GM18499 (cell line): ENCODE results near the gene GSPT2.
"Not testable (repeated sequence)": the region's sequence is repeated elsewhere in the genome, so short reads cannot be mapped to it uniquely, and the experiment has no call there.

Source experiments
- ATAC-seq: cut with Tn5 transposase; IDR thresholded peaks from one replicate; pipeline ENCODE4 v1.9.1; 2021; ENCODE audit warnings: moderate number of reproducible peaks; ENCODE audit not compliant: insufficient read depth, unreplicated experiment

Gene GSPT2

DNA sequence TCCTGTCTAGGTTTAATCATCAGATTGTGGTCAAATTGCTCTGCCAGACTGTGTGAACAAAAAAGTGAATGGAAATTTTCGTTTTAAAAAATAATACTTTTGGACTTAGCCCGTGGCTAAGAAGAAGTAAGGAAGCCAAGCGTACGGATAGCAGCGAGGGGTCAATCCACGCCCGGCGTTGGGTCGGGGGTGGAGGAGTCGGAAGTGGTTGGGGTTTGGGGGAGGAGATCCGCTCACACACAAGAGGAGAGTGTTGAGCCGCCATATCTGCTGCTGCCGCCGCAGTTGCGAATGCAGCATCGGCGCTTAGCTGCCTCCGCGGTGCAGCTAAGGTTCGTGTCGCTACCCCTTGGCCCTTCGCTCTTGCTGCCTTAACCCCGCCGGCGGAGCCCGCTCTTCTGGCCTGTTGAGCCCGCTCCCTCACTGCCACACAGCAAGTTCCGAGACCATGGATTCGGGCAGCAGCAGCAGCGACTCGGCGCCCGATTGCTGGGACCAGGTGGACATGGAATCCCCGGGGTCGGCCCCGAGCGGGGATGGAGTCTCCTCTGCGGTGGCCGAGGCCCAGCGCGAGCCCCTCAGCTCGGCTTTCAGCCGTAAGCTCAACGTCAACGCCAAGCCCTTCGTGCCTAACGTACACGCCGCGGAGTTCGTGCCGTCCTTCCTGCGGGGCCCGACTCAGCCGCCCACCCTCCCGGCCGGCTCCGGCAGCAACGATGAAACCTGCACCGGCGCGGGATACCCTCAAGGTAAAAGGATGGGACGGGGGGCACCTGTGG, at the start of gene GSPT2:
Gene GSPT2 (plus strand): TSS at position 264 of the 779 bp plus-strand sequence. CDS start 185 bp downstream, at position 449.
- no peak for ATAC-seq

DNA sequence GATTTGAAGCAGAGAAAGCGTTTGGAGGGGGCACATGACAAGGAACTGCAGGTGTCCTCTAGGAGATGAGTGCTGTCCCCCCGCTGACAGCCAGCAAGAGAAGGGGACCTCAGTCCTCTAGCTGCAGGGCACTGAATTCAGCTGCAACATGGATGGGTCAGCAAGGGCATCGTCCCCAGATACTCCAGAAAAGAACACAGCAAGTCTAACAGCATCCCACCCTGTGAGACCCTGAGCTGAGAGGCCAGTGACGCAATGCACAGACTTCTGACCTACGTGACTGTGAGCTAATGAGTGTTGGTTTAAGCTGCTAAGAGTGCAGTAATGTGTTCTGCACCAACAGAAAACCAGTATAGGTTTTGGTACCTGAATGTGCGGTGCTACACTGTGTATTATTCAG, 49.0 kb upstream of the GSPT2 start:
- ATAC-seq, result no peak

- no peak for ATAC-seq
These were observed 45.8 kb upstream of the GSPT2 start for GRCh38 chrX:51697397-51697796.

GRCh38 chrX:51710277-51711164, 32.7 kb upstream of the GSPT2 start, which contains the start of gene CENPVL1:
CENPVL1 (plus strand) TSS chrX:51710512; CDS start chrX:51710512, 0 bp downstream.
- not testable (repeated sequence) for ATAC-seq

DNA sequence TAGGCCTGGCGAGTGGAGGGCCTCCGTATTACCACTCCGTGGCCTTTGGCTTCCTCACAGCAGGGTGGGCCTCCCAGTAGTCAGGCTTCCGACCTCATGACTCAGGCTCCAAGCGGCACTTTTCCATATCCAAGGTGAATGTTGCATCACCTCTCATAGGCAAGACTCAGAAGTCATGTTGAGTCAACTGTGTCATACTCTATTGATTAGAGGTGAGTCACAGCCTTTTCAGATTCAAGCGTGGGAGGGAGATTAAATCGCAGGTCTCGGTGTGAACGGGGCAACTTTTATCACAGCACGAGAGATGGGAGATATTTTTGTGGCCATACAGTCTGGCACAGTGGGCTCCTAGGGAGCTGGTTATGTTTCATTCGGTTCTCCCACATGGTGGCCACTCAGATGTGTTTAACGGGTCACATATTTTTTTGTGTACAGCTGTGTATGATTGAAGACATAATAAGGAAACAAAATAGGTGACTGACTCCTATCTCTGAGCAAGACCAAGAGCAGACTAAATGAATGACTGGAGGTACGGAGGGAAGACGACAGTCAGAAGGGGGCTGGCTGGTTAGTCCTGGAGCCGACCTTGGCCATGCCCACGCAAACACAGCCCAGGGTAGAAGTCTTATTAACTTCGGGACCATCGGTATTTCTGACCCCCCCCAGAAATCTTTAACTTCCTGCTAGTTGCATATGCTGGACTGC, 30.1 kb upstream of the GSPT2 start:
- not testable (repeated sequence) for ATAC-seq

- ATAC-seq, result no peak
These were observed 15.0 kb upstream of the GSPT2 start for GRCh38 chrX:51728202-51728601.

DNA sequence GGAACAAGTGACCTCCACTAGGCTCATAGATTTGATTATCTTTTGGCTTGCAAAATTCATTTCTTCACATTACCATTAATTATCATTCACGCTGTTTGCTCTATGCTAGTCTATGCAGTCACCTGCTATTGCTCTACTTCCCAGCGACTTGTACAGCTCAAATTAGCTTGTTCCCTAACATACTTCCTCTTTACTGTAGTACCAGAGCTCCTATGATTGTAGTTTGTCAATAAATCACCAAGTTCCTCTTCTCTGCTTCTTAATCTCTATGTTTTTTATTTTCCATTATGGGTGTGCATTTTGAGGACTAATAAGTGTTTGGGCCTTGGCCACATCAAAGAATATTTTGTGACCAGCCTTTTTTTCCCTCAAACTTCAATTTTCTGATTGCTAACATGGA, 6.2 kb upstream of the GSPT2 start:
- ATAC-seq, result no peak

DNA sequence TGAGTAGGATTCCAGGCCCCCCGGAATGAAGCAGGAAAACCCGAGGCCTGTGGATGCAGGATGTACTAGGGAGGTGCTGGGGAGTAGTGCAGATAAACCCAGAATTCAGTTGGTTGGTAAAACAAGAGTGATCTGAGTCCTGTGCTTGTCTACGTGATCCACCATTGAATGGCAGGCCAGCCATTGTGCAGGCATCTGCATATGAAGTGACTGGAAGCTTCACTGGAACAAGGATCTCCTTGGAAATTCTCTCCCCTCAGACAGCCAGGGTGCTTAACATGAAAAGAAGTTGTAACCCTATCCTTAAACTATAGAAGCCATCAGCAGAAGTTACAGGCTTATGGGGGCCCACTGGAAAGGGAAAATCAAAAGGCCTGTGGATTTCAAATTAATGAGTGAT, 656 bp upstream of the GSPT2 start:
- no peak for ATAC-seq

GRCh38 chrX:51747671-51748070, 4.4 kb downstream of the GSPT2 start:
- no peak for ATAC-seq

DNA sequence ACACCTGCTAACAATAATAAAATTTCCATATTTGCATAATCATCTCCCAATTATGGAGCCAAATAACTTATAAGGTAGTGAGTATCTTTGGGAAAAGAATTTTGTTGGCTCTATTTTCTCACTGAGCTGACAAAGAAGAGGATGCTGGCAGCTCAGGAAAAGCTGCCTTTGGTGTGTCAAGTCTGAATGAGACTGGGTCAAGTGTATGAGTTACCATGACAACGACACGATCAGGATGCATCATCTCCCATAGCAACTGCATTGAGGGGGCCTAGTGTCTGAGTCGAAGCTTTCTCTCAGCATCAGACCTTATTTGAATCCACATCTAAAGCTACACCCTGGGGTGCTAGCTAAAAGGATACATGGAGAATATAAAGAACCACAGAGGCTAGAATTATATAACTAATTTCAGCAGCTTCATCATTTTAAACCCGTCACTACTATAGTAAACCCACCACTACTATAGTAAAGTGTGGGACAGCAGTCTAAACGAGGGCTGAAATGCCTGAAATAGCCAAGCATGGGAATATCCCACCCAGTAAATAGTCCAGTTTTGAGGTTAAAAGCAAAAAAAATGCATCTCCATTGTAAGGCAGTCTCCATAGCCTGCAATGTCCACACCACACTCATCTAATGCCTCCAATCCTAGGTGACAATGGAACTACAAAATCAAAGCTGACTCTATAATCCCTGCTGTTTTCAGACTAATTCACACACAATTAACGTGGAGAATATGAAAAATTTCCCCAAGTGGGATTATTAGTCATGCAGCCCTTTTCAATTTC, 16.0 kb downstream of the GSPT2 start:
- no peak for ATAC-seq

DNA sequence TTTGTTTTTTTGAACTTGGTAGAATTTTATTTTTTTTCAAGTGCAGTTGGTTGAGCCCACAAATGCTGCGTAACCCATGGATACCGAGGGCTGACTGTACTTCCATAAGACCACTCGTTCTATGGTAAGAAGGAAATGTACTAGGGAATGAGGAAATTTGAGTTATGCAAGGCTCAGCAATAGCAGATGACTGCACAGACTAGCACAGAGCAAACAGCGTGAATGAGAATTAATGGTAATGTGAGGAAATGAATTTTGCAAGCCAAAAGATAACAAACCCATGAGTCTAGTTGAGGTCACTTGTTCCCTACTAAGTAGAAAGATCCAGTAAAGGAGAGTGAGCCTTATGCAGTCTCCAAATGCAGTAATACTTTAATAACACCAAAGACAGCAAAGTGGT, 17.4 kb downstream of the GSPT2 start:
- ATAC-seq, result no peak

DNA sequence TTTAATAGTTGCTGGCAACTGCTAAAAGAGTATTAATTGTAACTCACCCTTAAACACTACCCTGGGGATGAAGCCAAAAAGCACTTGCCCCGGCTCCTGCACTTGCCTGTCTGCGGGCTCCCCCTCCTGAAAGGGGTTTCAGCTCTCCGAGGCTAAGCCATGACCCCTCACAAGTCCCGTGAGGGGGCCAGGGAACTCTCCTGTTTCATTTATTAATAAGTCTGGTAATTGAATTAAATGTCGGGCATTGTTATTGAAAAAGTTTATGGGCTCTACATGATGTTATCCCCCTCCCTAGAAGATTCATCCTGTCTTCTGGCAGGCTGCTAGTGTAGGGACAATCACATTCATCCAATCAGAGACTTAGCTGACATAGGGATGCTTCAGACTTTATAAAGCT, 23.3 kb downstream of the GSPT2 start:
- no peak for ATAC-seq

DNA sequence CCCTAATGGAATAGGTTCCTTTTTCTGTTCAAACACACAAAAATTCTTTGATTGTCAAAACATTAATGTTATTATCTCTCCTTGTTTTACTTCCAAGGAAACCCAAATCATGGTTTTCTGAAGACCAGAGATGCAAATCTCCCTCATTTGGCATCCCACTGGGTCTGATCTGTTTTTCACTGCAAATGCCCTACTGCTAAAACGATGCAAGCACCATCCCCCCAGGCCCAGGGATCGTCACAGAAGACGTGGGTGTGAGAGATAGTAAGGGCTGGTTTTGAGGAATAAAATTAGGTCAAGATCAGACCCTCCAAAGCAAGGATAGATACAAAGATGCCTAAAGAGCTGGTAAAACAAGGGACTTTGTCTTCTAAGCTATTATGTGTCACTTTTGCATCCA, 33.6 kb downstream of the GSPT2 start:
- ATAC-seq, result no peak

DNA sequence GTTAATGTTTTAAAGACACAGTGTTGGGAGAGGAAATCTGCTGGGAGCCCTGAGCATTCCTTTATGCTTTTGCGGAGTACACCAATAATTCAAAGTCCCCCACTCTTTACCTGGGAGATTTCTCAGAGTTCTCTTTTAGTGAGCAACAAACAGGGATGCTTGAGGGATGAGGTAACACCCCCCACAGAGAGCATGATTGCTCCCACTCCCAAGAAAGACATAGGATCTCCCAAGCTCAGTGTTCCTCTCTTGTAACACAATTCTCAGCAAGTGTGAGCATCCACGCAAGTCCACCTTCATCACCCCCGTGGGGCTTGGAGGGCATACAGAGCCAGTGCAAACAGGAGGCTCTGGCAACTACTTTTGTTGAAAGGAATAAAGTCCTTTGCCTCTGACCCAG, 36.1 kb downstream of the GSPT2 start:
- no peak for ATAC-seq

GRCh38 chrX:51795136-51795535, 51.9 kb downstream of the GSPT2 start:
- no peak for ATAC-seq
